Activated T-helper 2 cell treated with anti-CD3 and anti-CD28 coated beads, Interferon-gamma antibody, Interleukin-2, Interleukin-4, amounts not matched to agents 10 μg/mL and 5 μg/mL and 100 μg/mL, durations not matched to agents 14 hours and 24 hours and 36 hours (primary cell): Measurements from ENCODE around the gene RCN2. TPM values are rescaled to one million over a fixed set of nuclear protein-coding genes. Genes with fewer than 3 reads are reported as not detected.

ENCODE experiments used
- DNase-seq: peaks from one replicate; pipeline ENCODE4 v3.0.0; 2021; ENCODE audit warnings: low spot score
- H3K27ac Mint-ChIP-seq: one replicate; pipeline ENCODE4 v1.8.0; 2021; ENCODE audit warnings: mixed read lengths
- H3K27me3 Mint-ChIP-seq: one replicate; pipeline ENCODE4 v1.8.0; 2021; ENCODE audit warnings: low read depth, mixed read lengths
- H3K36me3 Mint-ChIP-seq: one replicate; pipeline ENCODE4 v1.8.0; 2021; ENCODE audit warnings: low read depth, mixed read lengths
- H3K4me1 Mint-ChIP-seq: one replicate; pipeline ENCODE4 v1.8.0; 2021; ENCODE audit warnings: low read depth, mixed read lengths
- H3K4me3 Mint-ChIP-seq: one replicate; pipeline ENCODE4 v1.8.0; 2021; ENCODE audit warnings: low read depth, mild to moderate bottlenecking, moderate library complexity, mixed read lengths
- H3K9me3 Mint-ChIP-seq: one replicate; pipeline ENCODE4 v1.8.0; 2021; ENCODE audit warnings: mixed read lengths
- intact Hi-C: fragments of 100-400 bp; cut with micrococcal nuclease; formaldehyde crosslinking; loops from one replicate; pipeline ENCODE4 v1.15.1; 2023
- total RNA-seq: library from RNA; stranded (reverse); gene quantifications from 2 replicates; pipeline ENCODE4 v1.2.3, GENCODE V29; 2022

The RCN2 gene
- total RNA-seq, 1 donor from 2014 or later, result 35.7 TPM

DNA sequence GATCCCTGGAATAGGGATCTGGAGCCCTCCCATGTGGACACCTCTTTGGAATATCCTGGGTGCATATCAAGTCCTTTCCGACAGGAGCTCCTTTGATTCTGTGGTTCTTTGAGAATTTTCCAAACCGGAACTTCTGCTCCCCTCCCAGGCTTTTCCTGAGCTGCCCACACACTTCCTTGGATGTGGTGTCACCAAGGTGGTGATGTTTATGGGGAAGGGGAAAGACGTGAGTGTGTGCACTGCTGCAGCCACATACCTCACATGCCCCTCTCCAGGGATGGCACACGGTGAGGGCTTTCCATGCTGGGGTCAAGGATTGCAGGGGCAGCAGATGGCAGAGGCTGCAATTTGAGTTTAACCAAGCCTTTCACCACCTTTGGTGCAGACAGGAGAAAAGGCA is 35.5 kb downstream of the RCN2 start:
- Mint-ChIP-seq H3K27me3 (peaks cover 21% of the 10 kb centered on the region), H3K36me3 (no peaks in the 10 kb centered on the region), H3K9me3 (no peaks in the 10 kb centered on the region), H3K4me1 (no peaks in the 10 kb centered on the region), H3K4me3 (no peak overlapping the region), H3K27ac (no peak overlapping the region)
- intact Hi-C loops, result no loop called here
- no peak for DNase-seq

- no peaks in the 10 kb centered on the region for H3K4me1 Mint-ChIP-seq
- no peaks in the 10 kb centered on the region for H3K9me3 Mint-ChIP-seq
- no peak overlapping the region for H3K27ac Mint-ChIP-seq
- DNase-seq, result no peak
- intact Hi-C loops, result no loop called here
- H3K36me3 Mint-ChIP-seq, result no peaks in the 10 kb centered on the region
- no peak overlapping the region for H3K4me3 Mint-ChIP-seq
- H3K27me3 Mint-ChIP-seq, result peaks cover 14% of the 10 kb centered on the region
These were observed 36.8 kb downstream of the RCN2 start for GRCh38 chr15:76968306-76968705.

DNA sequence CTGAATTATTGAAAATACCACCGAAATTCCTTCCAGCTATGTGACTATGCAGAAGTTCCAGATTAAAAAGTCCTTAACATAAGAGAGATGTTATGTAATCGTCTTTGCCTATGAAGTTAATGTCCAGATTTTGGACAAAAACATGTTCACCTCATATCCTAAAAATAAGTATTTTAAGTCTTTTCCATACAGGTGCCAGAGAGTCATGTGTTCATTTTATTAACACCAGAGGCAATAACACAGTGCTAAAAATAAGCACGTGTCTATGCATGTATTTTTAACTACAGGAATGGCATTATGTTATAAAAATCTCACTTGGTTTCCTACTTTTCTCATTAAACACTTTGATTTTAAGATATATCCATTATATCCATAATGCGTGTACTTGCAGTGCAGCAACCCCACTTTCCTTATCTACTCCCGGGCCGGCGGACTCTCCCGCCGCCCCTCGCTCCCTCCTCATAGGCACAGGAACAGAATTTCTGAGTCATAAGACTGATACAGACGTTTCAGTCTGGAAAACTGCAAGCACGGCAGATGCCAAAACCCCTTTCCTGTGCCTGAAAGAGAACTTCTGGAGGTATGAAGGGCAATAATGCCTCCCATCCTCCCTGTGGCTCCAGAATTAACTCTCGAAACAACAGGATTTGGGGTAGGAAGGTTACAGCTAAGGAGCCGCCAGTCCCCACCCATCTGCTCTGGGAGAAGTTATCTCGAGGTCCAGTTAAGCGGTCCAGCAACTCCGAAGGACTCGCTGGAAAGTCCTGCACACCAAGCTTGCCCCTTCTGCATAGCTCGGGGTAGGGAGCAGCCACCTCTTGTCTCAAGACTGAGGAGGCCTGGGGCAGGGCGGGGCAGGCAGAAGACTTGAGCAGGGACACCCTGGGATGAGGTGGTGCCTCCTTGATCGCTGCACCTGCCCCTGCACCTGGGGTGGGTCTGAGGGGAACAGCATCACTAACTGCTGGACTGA is 41.1 kb downstream of the RCN2 start:
- Mint-ChIP-seq H3K27me3 (peaks cover 7% of the 10 kb centered on the region), H3K9me3 (no peaks in the 10 kb centered on the region), H3K27ac (no peak overlapping the region), H3K36me3 (no peaks in the 10 kb centered on the region), H3K4me1 (peaks cover 28% of the 10 kb centered on the region), H3K4me3 (no peak overlapping the region)
- DNase-seq, result no peak
- intact Hi-C loops, result loop anchor here (1.0 to 2.0 kb wide), 2 partner anchors 30 to 50 kb away; no protein-coding TSS in a partner anchor

- Mint-ChIP-seq H3K4me1 (peaks cover 32% of the 10 kb centered on the region), H3K27me3 (peaks cover 7% of the 10 kb centered on the region), H3K36me3 (no peaks in the 10 kb centered on the region), H3K9me3 (no peaks in the 10 kb centered on the region), H3K27ac (peak overlapping the region; percentile 42), H3K4me3 (no peak overlapping the region)
- intact Hi-C loops, result loop anchor here (1.0 to 2.0 kb wide), 2 partner anchors 29 to 49 kb away; no protein-coding TSS in a partner anchor
- no peak for DNase-seq
These were observed 41.8 kb downstream of the RCN2 start for GRCh38 chr15:76973362-76973743.

DNA sequence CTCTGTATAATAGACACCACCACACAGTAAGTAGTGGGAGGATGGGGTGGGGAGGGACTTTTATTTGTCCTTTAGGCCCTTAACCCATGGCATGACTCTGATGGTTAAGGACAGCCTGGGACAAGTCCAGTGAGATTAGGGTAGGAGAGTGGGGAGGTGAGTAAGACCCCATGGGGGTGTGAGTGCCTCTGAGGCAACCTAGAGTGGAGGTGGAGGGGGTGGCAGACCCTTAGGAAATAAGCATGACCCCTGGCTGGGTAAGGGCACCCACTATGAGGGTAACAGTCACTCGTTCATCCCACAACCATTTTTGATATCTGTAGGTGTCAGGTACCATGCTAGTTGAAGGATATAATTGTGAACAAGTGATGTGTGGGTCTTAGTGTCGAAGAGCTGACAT is 42.4 kb downstream of the RCN2 start:
- Mint-ChIP-seq H3K4me3 (no peak overlapping the region), H3K9me3 (no peaks in the 10 kb centered on the region), H3K4me1 (peaks cover 32% of the 10 kb centered on the region), H3K27ac (peak overlapping the region; percentile 42), H3K27me3 (peaks cover 7% of the 10 kb centered on the region), H3K36me3 (no peaks in the 10 kb centered on the region)
- no peak for DNase-seq
- intact Hi-C loops, result loop anchor here (1.0 to 2.0 kb wide), 2 partner anchors 29 to 48 kb away; no protein-coding TSS in a partner anchor

- Mint-ChIP-seq H3K27ac (no peak overlapping the region), H3K9me3 (no peaks in the 10 kb centered on the region), H3K4me1 (peaks cover 32% of the 10 kb centered on the region), H3K36me3 (no peaks in the 10 kb centered on the region), H3K27me3 (peaks cover 4% of the 10 kb centered on the region), H3K4me3 (no peak overlapping the region)
- no peak for DNase-seq
- intact Hi-C loops, result no loop called here
These were observed 43.0 kb downstream of the RCN2 start for GRCh38 chr15:76974456-76975036.

- Mint-ChIP-seq H3K27ac (peak overlapping the region; percentile 58), H3K4me3 (no peak overlapping the region), H3K4me1 (peaks cover 32% of the 10 kb centered on the region), H3K36me3 (no peaks in the 10 kb centered on the region), H3K9me3 (no peaks in the 10 kb centered on the region), H3K27me3 (peaks cover 1% of the 10 kb centered on the region)
- intact Hi-C loops, result no loop called here
- DNase-seq, result no peak
These were observed 44.6 kb downstream of the RCN2 start for GRCh38 chr15:76976141-76976540.

DNA sequence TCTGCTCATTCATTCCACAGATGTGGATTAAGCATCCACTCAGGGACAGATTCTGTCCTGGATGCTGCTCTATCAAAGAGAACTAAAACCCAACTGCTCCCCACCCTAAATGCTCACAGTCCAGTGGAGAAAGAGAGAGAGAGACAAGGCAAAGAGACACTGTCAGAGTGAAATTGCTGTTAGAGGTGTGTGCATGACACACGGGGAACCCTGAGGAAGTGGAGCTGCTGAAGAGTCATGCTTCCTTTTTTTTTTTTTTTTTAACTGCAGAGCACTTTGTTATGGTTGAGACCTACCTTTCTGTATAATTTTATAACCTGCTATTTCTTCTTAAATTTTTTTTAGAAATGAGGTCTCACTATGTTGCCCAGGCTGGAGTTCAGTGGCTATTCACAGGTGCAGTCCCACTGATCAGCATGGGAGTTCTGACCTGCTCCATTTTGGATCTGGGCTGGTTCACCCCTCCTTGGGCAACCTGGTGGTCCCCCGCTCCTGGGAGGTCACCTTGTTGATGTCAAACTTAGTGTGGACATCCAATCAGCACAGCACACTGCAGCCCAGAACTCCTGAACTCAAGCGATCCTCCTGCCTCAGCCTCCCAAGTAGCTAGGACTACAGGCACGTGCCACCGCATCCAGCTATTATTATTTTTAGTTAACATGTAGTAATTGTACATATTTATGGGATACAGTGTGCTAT is 45.2 kb downstream of the RCN2 start:
- no peaks in the 10 kb centered on the region for H3K36me3 Mint-ChIP-seq
- no peak for DNase-seq
- H3K27ac Mint-ChIP-seq, result peak overlapping the region; percentile 58
- no peaks in the 10 kb centered on the region for H3K9me3 Mint-ChIP-seq
- no peaks in the 10 kb centered on the region for H3K27me3 Mint-ChIP-seq
- H3K4me3 Mint-ChIP-seq, result no peak overlapping the region
- intact Hi-C loops, result no loop called here
- H3K4me1 Mint-ChIP-seq, result peaks cover 32% of the 10 kb centered on the region

DNA sequence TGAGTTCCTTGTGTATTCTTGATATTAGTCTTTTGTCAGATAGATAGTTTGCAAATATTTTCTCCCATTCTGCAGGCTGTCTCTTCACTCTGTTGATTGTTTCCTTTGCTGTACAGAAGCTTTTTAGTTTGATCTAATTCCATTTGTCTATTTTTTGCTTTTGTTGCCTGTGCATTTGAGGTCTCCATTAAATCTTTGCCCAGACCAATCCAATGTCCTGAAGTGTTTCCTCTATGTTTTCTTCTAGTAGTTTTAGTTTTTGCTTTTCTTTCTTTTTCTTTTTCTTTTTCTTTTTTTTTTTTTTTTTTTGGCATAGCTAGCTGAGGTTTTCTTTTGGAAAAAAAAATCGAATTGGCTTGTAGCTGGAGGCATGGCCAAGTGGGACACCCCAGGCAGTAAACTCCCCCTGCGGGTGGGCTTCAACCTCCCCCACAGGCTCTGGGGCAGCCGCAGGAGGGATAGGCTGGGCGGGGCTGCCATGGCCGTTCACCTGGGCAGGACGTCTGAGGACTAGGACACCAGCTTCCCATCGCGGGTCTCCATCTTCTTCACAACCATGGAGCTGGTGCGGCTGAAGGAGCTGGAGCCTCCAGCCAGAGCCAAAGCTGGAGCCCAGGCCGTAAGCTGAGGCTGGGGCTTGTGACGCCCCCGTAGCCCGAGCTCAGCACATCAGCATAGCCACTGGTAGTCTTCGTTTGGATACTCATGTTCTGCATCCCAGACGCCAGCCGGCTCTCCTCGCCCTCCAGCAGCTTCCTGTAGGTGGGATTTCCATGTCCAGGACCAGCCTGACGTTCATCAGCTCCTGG is 47.2 kb downstream of the RCN2 start:
- intact Hi-C loops, result no loop called here
- peaks cover 44% of the 10 kb centered on the region for H3K4me1 Mint-ChIP-seq
- no peak overlapping the region for H3K27ac Mint-ChIP-seq
- H3K4me3 Mint-ChIP-seq, result no peak overlapping the region
- no peaks in the 10 kb centered on the region for H3K36me3 Mint-ChIP-seq
- H3K27me3 Mint-ChIP-seq, result no peaks in the 10 kb centered on the region
- no peak for DNase-seq
- no peaks in the 10 kb centered on the region for H3K9me3 Mint-ChIP-seq

DNA sequence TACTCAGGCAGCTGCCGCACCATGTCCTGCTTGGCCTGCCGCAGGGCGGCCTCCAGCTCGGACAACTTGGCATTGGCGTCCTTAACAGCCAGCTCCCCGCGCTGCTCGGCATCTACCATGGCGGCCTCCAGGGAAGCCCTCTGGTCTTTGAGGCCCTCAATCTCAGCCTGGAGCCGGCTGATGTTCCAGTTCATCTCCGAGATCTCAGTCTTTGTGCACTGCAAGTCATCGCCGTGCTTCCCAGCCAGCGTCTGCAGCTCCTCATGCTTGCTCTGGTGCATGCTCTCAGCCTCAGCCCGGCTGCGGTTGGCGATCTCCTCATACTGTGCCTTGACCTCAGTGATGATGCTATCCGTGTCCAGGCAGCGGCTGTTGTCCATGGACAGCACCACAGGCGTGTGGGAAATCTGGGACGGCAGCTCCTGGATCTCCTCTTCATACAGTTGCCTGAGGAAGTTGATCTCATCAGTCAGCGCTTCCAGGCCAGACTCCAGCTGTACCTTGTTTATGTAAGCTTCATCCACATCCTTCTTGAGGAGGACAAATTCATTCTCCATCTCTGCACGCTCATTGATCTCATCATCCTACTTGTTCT is 47.9 kb downstream of the RCN2 start:
- Mint-ChIP-seq H3K4me1 (peaks cover 44% of the 10 kb centered on the region), H3K4me3 (no peak overlapping the region), H3K27ac (no peak overlapping the region), H3K27me3 (no peaks in the 10 kb centered on the region), H3K36me3 (no peaks in the 10 kb centered on the region), H3K9me3 (no peaks in the 10 kb centered on the region)
- intact Hi-C loops, result no loop called here
- DNase-seq, result no peak

DNA sequence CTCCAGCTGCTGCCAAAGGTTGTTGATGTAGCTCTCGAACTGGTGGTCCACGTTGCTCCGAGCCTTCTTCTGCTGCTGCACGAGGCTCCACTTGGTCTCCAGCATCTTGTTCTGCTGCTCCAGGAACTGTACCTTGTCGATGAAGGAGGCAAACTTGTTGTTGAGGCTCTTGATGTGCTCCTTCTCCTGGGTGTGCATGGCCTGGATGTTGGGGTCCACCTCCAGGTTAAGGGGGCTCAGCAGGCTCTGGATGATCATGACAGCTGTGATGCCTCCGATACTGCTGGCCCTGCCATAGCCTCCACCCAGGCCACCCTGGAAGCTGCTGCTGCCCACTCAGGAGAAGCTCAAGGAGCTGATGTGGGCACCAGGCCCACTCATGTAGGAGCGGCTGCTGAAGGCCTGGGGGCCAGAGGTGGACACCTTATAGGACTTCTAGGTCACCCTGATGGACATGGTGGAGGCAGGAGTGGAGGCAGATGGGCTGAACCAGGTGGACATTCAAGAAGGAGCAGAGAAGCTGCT is 48.5 kb downstream of the RCN2 start:
- DNase-seq, result no peak
- Mint-ChIP-seq H3K9me3 (no peaks in the 10 kb centered on the region), H3K27me3 (no peaks in the 10 kb centered on the region), H3K4me3 (no peak overlapping the region), H3K27ac (no peak overlapping the region), H3K36me3 (no peaks in the 10 kb centered on the region), H3K4me1 (peaks cover 41% of the 10 kb centered on the region)
- intact Hi-C loops, result loop anchor here (10.0 kb wide), 1 partner anchor 205 kb away; no protein-coding TSS in a partner anchor

DNA sequence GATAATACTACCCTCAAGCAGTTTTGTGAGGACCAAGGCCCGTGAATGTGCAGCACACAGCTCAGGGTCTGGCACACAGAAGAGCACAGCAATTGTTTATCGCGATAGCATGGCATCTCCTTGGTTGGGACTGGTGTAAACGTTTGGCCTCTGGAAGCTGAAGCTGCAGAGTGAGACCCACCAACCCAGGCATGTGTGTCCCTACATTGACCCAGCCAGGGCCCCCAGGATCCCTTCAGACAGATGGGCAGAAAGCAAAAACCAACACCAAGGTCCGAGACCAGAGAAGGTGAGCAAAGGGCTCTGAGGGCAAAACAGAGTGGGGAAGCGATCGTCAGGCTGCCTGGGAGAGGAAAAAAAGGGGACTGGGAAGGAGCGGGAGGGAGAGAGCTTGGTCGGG is 50.8 kb downstream of the RCN2 start:
- H3K36me3 Mint-ChIP-seq, result no peaks in the 10 kb centered on the region
- intact Hi-C loops, result loop anchor here (10.0 kb wide), 1 partner anchor 202 kb away; no protein-coding TSS in a partner anchor
- H3K4me1 Mint-ChIP-seq, result peaks cover 39% of the 10 kb centered on the region

More for the DNA sequence above, 50.8 kb downstream of the RCN2 start:
- no peak for DNase-seq
- H3K27me3 Mint-ChIP-seq, result no peaks in the 10 kb centered on the region
- H3K4me3 Mint-ChIP-seq, result no peak overlapping the region
- H3K9me3 Mint-ChIP-seq, result no peaks in the 10 kb centered on the region
- H3K27ac Mint-ChIP-seq, result no peak overlapping the region
